Activated CD4-positive, alpha-beta T cell treated with anti-CD3 and anti-CD28 coated beads for 48 hours (primary cell): ENCODE data around the gene JAG1.

Source experiments
- DNase-seq: peaks from one replicate; pipeline ENCODE4 v3.0.0-alpha.2; 2020

Gene JAG1

GRCh38 chr20:10652185-10652584, 21.6 kb downstream of the JAG1 start:
- DNase-seq, result no peak

GRCh38 chr20:10651227-10651990, 22.4 kb downstream of the JAG1 start:
- DNase-seq, result no peak

- DNase-seq, result no peak
Measured at GRCh38 chr20:10649797-10650160, 24.0 kb downstream of the JAG1 start.

- no peak for DNase-seq
Measured at GRCh38 chr20:10649080-10649796, 24.6 kb downstream of the JAG1 start.

- DNase-seq, result no peak
Measured at GRCh38 chr20:10648651-10649050, 25.1 kb downstream of the JAG1 start.

- DNase-seq, result no peak
Measured at GRCh38 chr20:10647909-10648308, 25.9 kb downstream of the JAG1 start.

- no peak for DNase-seq
Measured at GRCh38 chr20:10647471-10647870, 26.3 kb downstream of the JAG1 start.

- no peak for DNase-seq
Measured at GRCh38 chr20:10646886-10647420, 26.8 kb downstream of the JAG1 start.

GRCh38 chr20:10646006-10646405, 27.8 kb downstream of the JAG1 start:
- no peak for DNase-seq

GRCh38 chr20:10645205-10645570, 28.6 kb downstream of the JAG1 start:
- DNase-seq, result no peak

GRCh38 chr20:10644458-10645204, 29.2 kb downstream of the JAG1 start:
- DNase-seq, result no peak

- DNase-seq, result no peak
Measured at GRCh38 chr20:10643560-10643873, 30.3 kb downstream of the JAG1 start.

GRCh38 chr20:10642856-10643559, 30.8 kb downstream of the JAG1 start:
- no peak for DNase-seq

GRCh38 chr20:10641893-10642292, 31.9 kb downstream of the JAG1 start:
- no peak for DNase-seq

GRCh38 chr20:10641467-10641866, 32.3 kb downstream of the JAG1 start:
- no peak for DNase-seq

GRCh38 chr20:10640897-10641296, 32.9 kb downstream of the JAG1 start:
- no peak for DNase-seq

GRCh38 chr20:10639737-10640556, 33.9 kb downstream of the JAG1 start:
- DNase-seq, result no peak

- no peak for DNase-seq
Measured at GRCh38 chr20:10639077-10639736, 34.6 kb downstream of the JAG1 start.

- DNase-seq, result no peak
Measured at GRCh38 chr20:10637563-10637962, 36.2 kb downstream of the JAG1 start.

GRCh38 chr20:10637031-10637559, 36.7 kb downstream of the JAG1 start:
- no peak for DNase-seq

- no peak for DNase-seq
Measured at GRCh38 chr20:10636326-10636818, 37.4 kb downstream of the JAG1 start.
